Panc1 (cell line): ENCODE results near the gene METTL1.

Source experiments
- CTCF ChIP-seq: fragments of 450-650 bp; IDR thresholded peaks from 2 replicates; pipeline ENCODE4 v1.5.1; 2017; ENCODE audit warnings: mild to moderate bottlenecking
- POLR2AphosphoS5 ChIP-seq: IDR thresholded peaks from 2 replicates; pipeline ENCODE4 v1.6.1; 2012; ENCODE audit warnings: mild to moderate bottlenecking, low read depth, low read length, moderate library complexity
- SIN3A ChIP-seq: IDR thresholded peaks from 2 replicates; pipeline ENCODE4 v1.6.1; 2012; ENCODE audit warnings: low read depth, mild to moderate bottlenecking, low read length, moderate library complexity, borderline replicate concordance; ENCODE audit not compliant: insufficient read depth
- TF ChIP-seq, protein P1 (sequence below), 2 experiments: IDR thresholded peaks; 2 replicates each; pipeline ENCODE4 v1.6.1; 2011 to 2012; ENCODE audit warnings: low read depth in 2 of 2, control low read depth in 1 of 2, low read length in 1 of 2, mild to moderate bottlenecking in 1 of 2, moderate library complexity in 1 of 2; ENCODE audit not compliant: insufficient read depth in 1 of 2

DNA sequence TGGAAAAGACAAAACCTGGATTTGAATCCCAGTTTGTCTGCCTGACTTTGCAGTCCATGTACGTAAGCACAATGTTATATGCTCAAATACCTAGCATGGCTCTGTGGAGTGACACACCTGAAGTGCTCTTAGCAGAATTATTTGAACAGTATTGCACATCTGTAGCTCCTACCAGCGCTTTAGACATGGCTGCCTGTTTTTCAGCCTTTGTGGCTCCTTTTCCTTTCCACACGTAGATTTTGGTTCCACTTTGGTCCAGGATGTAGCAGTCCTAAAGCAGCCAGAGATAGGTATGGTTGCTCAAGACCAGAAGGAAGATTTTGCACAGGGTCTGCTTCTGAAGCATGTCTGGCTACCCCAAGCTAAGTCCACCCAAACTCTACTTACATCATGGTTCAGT, 37.5 kb upstream of the METTL1 start:
- TF ChIP-seq CTCF (no peak), SIN3A (no peak), POLR2AphosphoS5 (no peak)
- TF ChIP-seq, protein P1, sequence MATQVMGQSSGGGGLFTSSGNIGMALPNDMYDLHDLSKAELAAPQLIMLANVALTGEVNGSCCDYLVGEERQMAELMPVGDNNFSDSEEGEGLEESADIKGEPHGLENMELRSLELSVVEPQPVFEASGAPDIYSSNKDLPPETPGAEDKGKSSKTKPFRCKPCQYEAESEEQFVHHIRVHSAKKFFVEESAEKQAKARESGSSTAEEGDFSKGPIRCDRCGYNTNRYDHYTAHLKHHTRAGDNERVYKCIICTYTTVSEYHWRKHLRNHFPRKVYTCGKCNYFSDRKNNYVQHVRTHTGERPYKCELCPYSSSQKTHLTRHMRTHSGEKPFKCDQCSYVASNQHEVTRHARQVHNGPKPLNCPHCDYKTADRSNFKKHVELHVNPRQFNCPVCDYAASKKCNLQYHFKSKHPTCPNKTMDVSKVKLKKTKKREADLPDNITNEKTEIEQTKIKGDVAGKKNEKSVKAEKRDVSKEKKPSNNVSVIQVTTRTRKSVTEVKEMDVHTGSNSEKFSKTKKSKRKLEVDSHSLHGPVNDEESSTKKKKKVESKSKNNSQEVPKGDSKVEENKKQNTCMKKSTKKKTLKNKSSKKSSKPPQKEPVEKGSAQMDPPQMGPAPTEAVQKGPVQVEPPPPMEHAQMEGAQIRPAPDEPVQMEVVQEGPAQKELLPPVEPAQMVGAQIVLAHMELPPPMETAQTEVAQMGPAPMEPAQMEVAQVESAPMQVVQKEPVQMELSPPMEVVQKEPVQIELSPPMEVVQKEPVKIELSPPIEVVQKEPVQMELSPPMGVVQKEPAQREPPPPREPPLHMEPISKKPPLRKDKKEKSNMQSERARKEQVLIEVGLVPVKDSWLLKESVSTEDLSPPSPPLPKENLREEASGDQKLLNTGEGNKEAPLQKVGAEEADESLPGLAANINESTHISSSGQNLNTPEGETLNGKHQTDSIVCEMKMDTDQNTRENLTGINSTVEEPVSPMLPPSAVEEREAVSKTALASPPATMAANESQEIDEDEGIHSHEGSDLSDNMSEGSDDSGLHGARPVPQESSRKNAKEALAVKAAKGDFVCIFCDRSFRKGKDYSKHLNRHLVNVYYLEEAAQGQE (IDR thresholded peaks at IDR 0.05; ENCODE audit: insufficient read depth in 1 of 2, low read depth in 2 of 2, low read length in 1 of 2): no peak
